HT1080 (cell line): Measurements from ENCODE around the gene SRCAP. TPM values are rescaled to one million over a fixed set of nuclear protein-coding genes. Genes with fewer than 3 reads are reported as not detected.

Source experiments
- DNase-seq: peaks from one replicate; pipeline ENCODE4 v3.0.0-alpha.2; 2015; ENCODE audit warnings: low read depth
- total RNA-seq: library from RNA; depleted of rRNA; stranded (reverse); fragments of >200 nt; shearing (Covaris generic); gene quantifications from 2 replicates; pipeline ENCODE4 v1.2.3, GENCODE V29; 2014

Gene SRCAP
- total RNA-seq, 1 experiment from 2014 or later: 22.9 TPM

DNA sequence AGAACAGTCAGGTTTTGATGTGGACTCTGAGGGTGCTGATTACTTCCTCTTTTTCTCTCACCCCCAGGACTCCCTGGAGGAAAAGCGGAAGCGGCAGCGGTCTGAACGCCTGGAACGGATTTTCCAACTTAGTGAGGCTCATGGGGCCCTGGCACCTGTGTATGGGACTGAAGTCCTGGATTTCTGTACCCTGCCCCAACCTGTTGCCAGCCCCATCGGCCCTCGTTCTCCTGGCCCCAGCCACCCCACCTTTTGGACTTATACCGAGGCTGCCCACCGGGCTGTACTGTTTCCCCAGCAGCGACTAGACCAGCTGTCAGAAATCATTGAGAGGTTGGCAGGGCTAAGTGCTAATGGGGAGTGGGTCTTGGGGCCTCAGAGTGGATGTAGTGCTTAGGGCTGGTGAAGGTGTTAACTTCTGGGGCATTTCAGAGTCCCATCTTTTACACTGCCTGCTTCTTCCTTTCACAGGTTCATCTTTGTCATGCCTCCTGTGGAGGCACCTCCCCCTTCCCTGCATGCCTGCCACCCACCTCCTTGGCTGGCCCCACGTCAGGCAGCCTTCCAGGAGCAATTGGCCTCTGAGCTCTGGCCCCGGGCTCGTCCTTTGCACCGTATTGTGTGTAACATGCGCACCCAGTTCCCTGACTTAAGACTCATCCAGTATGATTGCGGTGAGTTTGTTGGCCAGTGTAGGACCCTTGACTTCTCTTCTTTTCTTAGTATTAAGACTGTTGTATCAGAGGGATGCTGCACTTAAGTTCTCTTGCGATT is 30.1 kb downstream of the SRCAP start:
- DNase-seq: no peak

DNA sequence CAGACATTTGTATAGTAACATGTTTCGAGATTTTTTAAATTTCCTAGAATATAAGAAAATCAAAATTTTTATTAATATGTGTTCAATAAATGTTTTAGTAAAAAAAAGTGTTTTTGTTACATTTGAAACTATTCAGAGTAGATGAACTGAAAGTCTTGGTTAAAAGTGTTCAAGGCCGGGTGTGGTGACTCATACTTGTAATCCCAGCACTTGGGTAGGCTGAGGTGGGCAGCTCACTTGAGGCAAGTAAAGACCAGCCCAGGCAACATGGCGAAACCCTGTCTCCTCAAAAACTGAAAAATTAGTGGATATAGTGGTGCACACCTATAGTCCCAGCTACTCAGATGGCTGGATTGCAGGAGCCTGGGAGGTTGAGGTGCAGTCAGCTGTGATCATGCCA is 32.4 kb downstream of the SRCAP start:
- DNase-seq: no peak

DNA sequence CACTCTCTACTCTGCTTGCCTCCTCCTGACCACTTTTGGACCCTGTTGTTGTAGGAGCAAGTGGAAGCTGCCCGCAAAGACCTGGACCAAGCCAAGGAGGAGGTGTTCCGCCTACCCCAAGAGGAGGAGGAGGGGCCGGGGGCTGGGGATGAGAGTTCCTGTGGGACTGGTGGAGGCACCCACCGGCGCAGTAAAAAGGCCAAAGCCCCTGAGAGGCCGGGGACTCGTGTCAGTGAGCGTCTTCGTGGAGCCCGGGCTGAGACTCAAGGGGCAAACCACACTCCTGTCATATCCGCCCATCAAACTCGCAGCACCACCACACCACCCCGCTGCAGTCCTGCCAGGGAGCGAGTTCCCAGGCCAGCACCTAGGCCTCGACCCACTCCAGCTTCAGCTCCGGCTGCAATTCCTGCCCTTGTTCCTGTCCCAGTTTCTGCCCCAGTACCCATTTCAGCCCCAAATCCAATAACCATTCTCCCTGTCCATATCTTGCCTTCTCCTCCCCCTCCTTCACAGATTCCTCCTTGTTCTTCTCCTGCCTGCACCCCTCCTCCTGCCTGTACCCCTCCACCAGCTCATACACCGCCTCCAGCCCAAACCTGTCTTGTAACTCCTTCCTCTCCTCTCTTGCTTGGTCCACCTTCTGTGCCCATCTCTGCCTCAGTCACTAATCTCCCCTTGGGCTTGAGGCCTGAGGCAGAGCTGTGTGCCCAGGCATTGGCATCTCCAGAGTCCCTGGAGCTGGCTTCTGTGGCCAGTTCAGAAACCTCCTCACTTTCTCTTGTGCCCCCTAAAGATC is 38.2 kb downstream of the SRCAP start:
- DNase-seq: no peak

DNA sequence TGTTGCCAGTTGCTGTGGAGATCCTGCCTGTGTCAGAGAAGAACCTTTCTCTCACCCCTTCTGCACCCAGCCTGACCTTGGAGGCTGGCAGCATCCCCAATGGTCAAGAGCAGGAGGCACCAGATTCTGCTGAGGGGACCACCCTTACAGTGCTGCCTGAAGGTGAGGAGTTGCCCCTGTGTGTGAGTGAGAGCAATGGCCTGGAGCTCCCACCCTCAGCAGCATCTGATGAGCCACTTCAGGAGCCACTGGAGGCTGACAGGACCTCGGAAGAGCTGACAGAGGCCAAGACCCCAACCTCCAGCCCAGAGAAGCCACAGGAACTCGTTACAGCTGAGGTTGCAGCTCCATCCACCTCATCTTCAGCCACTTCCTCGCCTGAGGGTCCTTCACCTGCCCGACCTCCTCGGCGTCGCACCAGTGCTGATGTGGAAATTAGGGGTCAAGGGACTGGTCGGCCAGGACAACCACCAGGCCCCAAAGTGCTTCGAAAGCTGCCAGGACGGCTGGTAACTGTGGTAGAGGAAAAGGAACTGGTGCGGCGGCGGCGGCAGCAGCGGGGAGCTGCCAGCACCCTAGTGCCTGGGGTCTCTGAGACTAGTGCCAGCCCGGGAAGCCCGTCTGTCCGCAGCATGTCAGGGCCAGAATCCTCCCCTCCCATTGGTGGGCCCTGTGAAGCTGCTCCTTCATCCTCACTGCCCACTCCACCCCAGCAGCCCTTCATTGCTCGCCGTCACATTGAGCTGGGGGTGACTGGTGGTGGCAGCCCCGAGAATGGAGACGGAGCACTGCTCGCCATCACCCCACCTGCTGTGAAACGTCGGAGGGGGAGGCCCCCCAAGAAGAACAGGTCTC is 39.0 kb downstream of the SRCAP start:
- no peak for DNase-seq

DNA sequence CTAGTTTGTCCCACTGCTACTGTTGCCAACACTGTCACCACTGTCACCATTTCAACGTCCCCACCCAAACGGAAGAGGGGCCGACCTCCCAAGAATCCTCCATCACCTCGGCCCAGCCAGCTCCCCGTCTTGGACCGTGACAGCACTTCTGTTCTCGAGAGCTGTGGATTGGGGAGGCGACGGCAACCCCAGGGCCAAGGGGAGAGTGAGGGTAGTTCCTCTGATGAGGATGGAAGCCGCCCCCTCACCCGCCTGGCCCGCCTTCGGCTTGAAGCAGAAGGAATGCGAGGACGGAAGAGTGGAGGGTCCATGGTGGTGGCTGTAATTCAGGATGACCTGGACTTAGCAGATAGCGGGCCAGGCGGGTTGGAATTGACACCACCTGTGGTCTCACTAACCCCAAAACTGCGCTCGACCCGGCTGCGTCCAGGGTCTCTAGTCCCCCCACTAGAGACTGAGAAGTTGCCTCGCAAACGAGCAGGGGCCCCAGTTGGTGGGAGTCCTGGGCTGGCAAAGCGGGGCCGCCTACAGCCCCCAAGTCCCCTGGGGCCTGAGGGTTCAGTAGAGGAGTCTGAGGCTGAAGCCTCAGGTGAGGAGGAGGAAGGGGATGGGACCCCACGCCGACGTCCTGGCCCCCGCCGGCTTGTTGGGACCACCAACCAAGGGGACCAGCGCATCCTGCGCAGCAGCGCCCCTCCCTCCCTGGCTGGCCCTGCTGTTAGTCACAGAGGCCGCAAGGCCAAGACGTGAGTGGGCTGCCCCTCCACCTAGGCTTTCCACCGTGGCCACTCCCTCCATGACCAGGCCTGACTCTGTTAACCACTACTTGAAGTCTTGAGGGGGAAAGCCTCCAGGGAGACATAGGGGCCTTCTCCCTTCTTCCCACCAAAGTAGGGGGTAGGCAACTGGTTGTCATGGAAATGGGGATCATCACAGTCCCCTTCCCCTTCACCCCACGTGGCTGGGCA is 40.3 kb downstream of the SRCAP start:
- no peak for DNase-seq

DNA sequence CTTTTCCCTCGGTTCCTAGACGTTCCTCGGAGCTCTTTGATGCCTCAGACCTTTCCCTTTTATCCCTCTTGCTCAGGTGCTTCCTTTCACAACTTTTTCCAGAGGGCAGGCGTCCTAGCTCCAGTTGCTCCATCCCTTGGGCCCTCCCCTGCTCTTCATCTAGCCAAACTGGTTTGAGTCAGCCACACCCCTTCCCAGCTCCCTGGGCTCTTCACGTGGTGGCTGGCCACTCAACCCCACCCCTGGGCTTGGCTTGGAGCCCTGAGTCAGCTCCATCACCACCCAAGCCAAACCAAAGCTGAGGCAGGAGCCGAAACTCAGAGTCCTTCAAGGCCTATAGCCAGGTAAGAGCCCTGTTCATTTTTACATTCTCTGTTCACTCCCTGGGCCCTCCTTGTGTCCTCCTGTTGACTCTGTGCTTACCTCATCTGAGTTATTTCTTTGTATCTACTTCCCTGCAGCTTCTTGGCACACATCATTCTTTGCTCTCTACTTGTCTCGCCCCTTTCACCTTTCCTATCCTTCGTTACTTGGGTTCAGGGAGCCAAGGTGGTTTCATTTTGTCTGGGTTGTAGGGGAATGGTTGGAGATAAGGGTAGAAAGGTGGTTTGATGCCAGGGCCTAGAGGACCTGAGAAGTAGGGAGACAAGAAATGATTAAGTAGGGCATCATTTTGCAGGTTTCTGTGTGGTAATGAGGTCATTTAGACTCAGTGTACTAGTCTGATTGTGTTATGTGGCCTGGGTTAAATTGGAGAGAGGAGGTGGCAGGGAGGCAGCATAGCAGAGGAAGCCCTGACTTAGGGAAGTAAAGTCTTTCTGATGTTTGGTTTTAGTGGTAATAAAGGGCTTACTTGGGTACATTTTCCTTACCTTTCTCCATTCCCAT is 41.6 kb downstream of the SRCAP start:
- DNase-seq: peak; percentile 90

DNA sequence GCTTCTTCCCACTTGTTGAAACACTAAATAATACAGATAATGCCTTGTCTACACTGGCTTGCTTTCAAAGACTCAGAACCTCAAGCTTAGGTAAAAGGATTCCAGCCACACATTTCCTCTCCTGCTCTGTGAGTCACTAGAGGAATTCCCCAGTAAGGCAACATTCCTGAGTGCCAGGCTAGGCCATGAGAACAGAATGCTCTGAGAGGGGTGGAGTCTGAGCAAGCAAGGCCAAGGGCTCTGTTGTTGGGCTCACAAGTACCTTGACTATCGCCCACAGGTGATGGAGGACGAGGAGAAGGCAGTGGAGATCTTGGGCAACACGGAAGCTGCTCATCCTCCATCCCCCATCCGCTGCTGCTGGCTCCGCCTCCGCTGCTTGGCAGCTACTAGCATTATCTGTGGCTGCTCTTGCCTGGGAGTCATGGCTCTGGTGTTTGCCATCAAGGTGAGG is 42.5 kb downstream of the SRCAP start:
- peak; percentile 92 for DNase-seq

DNA sequence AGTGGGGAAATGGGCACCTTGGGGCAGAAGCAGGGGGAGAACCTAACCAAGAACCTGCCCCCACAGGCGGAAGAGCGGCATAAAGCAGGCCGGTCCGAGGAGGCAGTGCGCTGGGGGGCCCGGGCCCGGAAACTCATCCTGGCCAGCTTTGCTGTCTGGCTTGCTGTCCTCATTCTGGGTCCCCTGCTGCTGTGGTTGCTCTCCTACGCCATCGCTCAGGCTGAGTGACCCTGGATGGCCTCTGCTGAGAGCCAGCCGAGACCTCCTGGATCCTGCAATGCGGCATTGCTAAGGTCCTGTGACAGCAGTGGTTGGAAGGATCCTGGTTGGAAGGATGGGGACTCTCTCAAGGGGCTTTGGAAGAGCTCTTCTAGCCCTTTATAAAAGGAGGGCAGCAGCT is 44.7 kb downstream of the SRCAP start:
- DNase-seq: no peak

DNA sequence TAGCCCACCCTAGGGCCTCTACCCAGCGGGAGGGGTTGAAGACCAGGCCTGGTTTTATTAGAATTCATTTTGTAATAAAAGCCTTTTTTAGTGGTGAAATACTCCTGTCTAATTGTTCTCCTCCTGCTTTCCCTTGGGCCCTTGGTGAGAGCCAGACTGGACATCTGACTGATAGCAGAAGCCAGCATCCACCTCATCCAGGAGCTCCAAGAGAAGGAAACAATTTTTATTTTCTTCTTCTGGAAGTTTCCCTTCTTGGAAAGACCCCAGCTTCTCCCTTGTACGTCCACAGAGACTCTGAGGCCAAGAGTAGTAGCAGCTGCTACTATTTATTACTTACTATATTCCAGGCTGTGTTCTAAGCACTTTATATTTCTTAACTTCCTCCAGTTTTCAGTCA is 45.2 kb downstream of the SRCAP start:
- no peak for DNase-seq

DNA sequence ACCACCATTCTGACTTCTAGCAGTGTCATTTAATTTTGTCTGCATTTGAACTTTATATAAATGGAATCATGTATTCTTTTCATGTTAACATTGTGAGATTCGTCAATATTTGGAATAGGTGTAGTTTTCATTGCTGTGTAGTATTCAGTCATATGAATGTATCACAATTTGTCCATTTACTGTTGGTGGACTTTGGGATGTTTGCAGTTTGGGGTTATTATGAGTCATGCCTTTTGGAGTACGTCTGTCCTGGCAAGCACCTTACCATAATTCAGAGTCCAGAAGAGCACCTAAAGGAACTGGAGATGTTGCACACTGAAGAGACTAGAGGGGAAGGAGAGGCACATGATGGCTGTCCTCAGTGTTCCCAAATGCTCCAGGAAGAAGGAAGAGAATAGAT is 46.1 kb downstream of the SRCAP start:
- no peak for DNase-seq

DNA sequence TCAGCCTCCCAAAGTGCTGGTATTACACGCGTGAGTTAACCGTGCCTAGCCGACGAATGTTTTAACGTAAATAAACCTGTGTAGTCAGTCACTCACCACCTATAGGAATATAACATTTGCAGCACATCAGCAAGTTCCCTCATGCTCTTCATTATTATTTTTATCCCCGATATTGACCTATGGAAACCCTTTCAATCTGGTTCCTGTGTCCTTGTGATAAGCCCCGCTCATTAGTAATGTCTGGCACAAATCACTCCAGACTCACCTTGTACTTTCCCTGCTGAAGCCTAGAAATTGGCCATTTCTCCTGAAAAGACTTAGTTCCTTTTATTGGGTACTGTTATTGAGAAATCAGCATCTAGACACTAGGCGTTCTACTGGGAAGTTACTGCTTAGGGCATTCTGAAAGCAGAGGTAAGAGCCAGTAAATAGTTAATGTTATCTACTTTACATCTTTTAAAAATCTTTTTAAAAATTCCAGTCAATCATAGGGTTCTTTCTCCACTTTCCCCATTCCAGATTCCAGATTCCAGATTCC is 47.7 kb downstream of the SRCAP start:
- DNase-seq: no peak

DNA sequence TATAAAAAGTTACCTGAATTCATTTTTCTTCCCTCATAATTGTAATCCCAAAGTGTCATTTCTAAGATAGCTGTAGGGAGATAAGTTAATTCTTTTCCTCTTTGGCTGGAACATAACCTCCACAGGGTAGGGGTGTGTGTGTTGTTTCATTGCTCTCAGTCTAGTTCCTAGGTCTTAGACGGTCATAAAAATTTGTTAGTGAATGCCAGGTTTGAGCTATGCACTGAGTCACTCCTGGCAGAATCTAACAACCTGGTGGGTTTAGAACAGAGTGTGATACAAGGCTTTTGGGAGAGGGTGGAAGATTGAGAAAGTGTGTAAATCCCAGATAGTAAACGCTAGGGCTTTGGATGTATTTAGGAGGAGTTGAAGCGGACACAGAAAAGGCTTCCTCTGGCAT is 48.4 kb downstream of the SRCAP start:
- peak; percentile 34 for DNase-seq

DNA sequence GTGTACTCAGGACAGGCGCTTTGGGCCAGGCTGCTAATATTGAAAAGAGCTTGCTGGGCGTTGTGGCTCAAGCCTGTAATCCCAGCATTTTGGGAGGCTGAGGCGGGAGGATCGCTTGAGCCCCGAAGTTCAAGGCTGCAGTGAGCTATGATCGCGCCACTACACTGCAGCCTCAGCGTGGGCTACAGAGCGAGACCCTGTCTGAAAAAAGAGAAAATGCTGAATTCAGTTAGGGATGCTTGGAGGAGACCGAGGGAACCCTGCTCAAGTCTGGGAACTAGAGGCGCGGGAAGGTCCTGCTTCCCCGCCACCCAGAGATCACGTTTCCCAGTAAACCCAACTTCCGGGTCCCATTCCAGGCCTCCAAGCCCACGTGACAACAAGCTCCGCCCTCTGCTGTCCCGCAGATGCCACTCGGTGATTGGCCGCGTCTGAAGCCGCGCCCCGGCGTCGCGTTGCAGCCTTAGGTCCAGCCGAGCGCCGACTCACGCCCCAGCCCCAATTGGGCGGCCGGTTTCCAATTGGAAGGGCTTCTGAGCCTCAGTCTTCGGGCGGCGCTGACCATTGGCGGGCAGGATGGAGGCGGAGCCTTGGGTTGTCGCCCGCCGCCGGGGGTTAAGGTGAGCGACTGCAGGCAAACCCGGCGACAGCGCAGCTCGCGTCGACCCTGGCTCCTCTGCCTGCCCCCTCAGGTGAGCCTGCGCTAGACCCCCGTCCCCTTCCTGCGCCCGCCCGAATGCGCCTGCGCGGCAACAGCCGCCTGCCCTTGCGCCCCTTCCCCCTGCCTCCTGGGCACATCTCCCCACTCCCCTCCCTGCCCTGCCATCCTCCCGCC is 49.0 kb downstream of the SRCAP start, which contains the start of gene PHKG2:
TSS of gene PHKG2 (plus strand) at position 627 of the 835 bp plus-strand sequence. CDS start 396 bp downstream, outside the sequence.
- peak; percentile 99 for DNase-seq

DNA sequence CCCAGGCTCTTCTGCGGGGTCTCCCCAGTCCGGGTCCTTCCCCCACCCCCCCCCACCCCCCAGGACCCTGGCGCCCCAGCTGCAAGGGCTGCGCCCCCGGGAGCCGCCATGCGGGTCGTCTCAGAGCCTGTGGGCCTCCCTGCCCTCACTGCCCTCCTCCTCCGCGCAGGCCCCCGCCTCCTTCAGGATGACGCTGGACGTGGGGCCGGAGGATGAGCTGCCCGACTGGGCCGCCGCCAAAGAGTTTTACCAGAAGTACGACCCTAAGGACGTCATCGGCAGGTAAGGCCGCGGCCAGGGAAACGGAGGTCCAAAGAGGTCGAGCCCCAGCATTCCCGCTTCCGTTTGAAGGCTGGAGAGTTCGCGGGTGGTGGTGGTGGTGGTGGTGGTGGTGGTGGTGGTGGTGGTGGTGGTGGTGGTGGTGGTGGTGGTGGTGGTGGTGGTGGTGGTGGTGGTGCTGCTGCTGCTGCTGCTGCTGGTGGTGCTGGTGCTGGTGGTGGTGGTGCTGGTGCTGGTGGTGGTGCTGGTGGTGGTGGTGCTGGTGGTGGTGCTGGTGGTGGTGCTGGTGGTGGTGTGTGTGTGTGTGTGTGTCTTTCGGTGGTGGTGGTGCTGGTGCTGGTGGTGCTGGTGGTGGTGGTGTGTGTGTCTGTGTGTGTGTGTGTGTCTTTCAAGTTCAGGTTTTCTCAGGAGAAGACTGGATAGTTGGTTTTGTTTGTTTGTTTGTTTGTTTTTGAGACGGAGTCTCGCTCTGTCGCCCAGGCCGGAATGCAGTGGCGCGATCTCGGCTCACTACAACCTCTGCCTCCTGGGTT is 49.9 kb downstream of the SRCAP start:
- peak; percentile 33 for DNase-seq

DNA sequence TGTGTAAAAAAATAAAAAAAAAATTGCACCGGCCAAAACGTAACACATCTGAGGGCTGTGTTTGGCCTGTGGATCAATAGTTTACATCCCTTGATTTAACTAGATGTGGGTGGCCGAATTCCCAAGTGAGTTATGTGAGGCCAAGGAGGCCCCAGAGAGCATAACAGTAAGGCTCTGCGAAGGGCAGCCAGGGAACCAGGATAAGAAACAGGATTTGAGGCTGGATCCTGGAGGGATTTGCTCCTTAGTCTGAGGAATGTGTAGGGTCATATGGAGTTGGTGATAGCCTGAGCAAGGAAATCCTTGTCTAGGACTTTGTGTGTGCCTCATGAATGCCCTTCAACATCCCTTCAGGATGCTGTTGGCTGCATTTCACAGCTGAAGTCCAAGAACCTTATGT is 51.2 kb downstream of the SRCAP start:
- DNase-seq: no peak

DNA sequence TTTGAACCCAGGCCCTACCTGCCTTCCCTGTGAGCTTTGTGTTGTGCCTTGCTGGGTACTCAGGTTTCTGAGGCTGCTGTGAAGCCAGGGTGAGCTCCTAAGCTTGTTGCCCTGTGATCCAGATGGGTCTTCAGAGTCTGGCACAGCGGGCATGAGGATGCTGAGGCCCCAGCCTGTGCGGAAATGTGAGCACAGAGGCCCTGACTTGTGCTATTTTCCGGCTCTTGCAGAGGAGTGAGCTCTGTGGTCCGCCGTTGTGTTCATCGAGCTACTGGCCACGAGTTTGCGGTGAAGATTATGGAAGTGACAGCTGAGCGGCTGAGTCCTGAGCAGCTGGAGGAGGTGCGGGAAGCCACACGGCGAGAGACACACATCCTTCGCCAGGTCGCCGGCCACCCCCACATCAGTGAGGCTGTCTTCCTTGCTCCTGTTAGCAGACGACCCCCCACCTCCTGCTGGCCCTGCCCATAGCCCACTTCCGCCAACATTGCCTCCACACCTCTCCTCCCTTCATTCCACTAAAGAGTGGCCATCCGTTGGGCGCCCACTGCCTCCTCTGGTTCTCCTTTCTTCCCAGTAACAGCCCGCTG is 52.0 kb downstream of the SRCAP start:
- no peak for DNase-seq

DNA sequence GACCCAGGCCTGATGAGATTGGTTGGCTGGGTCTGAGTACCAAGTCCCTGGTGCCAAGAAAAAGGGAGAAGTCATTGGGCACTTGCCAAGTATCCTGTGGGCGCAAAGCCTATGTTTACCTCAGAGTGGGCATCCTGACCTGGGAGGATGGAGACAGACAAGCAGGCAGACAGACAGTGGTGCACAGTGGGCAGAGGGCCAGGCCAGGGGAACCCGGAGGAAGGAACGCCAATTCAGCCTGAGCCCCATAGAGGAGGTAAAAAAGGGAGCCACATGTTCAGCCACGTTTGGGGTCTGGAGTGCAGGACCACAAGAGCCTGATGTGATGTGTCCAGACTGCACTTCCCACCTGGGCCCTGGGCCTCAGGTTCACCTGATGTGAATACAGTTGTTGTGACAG is 54.6 kb downstream of the SRCAP start:
- DNase-seq: no peak
